HFF-Myc (cell line): ENCODE data around the gene TEX35.
"Not testable (repeated sequence)": the region's sequence is repeated elsewhere in the genome, so short reads cannot be mapped to it uniquely, and the experiment has no call there.

Source experiments
- DNase-seq: peaks from one replicate; pipeline ENCODE4 v3.0.0-alpha.2; 2011; ENCODE audit warnings: low read depth; ENCODE audit errors: extremely low read depth
- H3K4me3 ChIP-seq: replicated peaks from 2 replicates; pipeline ENCODE4 v1.5.1; 2011; ENCODE audit warnings: low read depth, mild to moderate bottlenecking, control low read depth, low read length
- CTCF ChIP-seq: IDR thresholded peaks from 2 replicates; pipeline ENCODE4 v1.5.1; 2012; ENCODE audit warnings: mild to moderate bottlenecking, low read depth, low read length, control low read depth; ENCODE audit errors: missing control alignments

The TEX35 gene

GRCh38 chr1:178502330-178502714, 10.6 kb upstream of the TEX35 start:
- no peak for DNase-seq
- no peak for TF ChIP-seq CTCF

GRCh38 chr1:178502856-178503255, 10.1 kb upstream of the TEX35 start:
- TF ChIP-seq CTCF: no peak
- DNase-seq: no peak
- H3K4me3 ChIP-seq: no peak overlapping the region

More at GRCh38 chr1:178502330-178502714, 10.6 kb upstream of the TEX35 start:
- no peak overlapping the region for H3K4me3 ChIP-seq

- DNase-seq, H3K4me3 ChIP-seq: not testable (repeated sequence)
Measured at GRCh38 chr1:178503316-178503715, 9.6 kb upstream of the TEX35 start.

GRCh38 chr1:178503849-178504248, 9.1 kb upstream of the TEX35 start:
- no peak for TF ChIP-seq CTCF
- no peak for DNase-seq
- no peak overlapping the region for H3K4me3 ChIP-seq

GRCh38 chr1:178504286-178504685, 8.6 kb upstream of the TEX35 start:
- TF ChIP-seq CTCF: no peak
- no peak overlapping the region for H3K4me3 ChIP-seq
- DNase-seq: no peak

GRCh38 chr1:178506177-178506576, 6.7 kb upstream of the TEX35 start:
- no peak overlapping the region for H3K4me3 ChIP-seq
- TF ChIP-seq CTCF: no peak
- DNase-seq: no peak

GRCh38 chr1:178506669-178507068, 6.2 kb upstream of the TEX35 start:
- TF ChIP-seq CTCF: no peak
- DNase-seq: no peak
- no peak overlapping the region for H3K4me3 ChIP-seq

- no peak for TF ChIP-seq CTCF
- DNase-seq: no peak
Measured at GRCh38 chr1:178509414-178510007, 3.4 kb upstream of the TEX35 start.

More at GRCh38 chr1:178509414-178510007, 3.4 kb upstream of the TEX35 start:
- H3K4me3 ChIP-seq: no peak overlapping the region
